A549 (cell line): Measurements from ENCODE around the gene CBFA2T2.

Experiments
- HDAC2 ChIP-seq: fragments of 200-600 bp; sonication (generic); IDR thresholded peaks from 2 replicates; pipeline ENCODE4 v1.6.1; 2016
- MAX ChIP-seq: IDR thresholded peaks from 2 replicates; pipeline ENCODE4 v1.6.1; 2012
- USF2 ChIP-seq: fragments of 450-650 bp; IDR thresholded peaks from 2 replicates; pipeline ENCODE4 v1.6.1; 2014; ENCODE audit warnings: antibody characterized with exemption

GRCh38 chr20:33672426-33673113, 182.7 kb downstream of the CBFA2T2 start:
- no peak for TF ChIP-seq MAX
- no peak for TF ChIP-seq USF2
- TF ChIP-seq HDAC2, result no peak
